Fibroblast of mammary gland (primary cell): ENCODE measurements around the gene TRAK1.

Experiments used
- DNase-seq: peaks from one replicate; pipeline ENCODE4 v3.0.0-alpha.2; 2010; ENCODE audit warnings: low read depth
- H3K4me3 ChIP-seq: 2 replicates; pipeline ENCODE4 v1.5.1; 2011; ENCODE audit warnings: low read depth, mild to moderate bottlenecking, low read length, moderate library complexity; ENCODE audit not compliant: control insufficient read depth
- TF ChIP-seq, protein P1 (sequence below): conservative IDR thresholded peaks from 2 replicates; pipeline ENCODE4 v1.5.1; 2011; ENCODE audit warnings: low read depth, low read length, inconsistent platforms; ENCODE audit not compliant: control insufficient read depth, insufficient read depth

The TRAK1 gene

DNA sequence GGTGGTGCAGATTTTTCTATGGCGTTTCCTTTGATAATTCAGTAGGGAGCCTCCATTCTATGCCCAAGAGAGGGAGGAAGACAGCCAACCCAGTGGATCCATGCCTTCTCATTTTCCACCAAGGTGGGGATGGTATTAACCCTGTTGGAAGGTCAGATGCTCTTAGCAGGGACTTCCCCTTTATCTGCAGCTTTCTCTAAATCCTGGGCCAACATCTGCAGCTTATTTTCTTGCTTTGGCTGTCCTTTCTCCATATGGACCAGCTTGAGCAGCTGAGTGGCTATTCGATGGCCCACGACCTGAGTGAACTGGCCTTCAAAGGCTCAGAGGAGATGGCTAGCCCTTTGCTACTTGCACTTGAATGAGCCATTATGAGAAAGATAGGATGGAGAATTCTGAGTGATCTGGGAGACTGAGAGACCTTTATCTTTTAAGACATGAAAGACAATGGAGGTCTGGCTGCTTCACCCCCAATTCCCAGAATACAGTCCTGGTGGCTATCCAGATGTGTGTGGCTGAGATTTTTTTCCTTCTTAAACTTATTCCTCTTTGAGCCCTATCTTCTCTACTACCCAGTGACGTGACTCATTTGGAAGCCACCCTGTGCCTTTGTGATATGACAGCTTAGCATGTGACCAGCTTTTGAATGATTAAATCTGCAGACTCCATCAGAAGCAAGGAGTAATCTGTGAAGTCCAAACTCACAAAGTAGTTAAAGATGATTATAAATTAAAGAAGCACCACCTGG is 39.6 kb upstream of the TRAK1 start:
- H3K4me3 ChIP-seq: no peak overlapping the region
- TF ChIP-seq, protein P1, sequence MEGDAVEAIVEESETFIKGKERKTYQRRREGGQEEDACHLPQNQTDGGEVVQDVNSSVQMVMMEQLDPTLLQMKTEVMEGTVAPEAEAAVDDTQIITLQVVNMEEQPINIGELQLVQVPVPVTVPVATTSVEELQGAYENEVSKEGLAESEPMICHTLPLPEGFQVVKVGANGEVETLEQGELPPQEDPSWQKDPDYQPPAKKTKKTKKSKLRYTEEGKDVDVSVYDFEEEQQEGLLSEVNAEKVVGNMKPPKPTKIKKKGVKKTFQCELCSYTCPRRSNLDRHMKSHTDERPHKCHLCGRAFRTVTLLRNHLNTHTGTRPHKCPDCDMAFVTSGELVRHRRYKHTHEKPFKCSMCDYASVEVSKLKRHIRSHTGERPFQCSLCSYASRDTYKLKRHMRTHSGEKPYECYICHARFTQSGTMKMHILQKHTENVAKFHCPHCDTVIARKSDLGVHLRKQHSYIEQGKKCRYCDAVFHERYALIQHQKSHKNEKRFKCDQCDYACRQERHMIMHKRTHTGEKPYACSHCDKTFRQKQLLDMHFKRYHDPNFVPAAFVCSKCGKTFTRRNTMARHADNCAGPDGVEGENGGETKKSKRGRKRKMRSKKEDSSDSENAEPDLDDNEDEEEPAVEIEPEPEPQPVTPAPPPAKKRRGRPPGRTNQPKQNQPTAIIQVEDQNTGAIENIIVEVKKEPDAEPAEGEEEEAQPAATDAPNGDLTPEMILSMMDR: no peak
- DNase-seq: peak; percentile 49

DNA sequence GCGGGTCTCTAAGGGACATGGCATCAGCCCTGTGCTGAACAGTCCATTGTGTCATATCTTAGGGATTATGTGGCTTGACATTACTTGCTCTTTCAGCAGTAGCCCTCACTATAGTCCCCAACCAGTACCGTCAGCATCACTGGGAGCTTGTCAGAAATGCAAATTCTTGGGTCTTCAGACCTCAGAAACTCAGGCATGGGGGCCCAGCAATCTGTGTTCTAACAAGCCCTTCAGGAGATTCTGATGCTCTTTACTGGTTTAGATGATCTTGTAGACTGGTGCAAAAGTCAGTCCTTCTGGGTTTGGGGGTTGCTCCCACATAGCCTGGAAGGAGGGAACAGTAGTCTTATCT is 39.0 kb upstream of the TRAK1 start:
- DNase-seq: no peak

DNA sequence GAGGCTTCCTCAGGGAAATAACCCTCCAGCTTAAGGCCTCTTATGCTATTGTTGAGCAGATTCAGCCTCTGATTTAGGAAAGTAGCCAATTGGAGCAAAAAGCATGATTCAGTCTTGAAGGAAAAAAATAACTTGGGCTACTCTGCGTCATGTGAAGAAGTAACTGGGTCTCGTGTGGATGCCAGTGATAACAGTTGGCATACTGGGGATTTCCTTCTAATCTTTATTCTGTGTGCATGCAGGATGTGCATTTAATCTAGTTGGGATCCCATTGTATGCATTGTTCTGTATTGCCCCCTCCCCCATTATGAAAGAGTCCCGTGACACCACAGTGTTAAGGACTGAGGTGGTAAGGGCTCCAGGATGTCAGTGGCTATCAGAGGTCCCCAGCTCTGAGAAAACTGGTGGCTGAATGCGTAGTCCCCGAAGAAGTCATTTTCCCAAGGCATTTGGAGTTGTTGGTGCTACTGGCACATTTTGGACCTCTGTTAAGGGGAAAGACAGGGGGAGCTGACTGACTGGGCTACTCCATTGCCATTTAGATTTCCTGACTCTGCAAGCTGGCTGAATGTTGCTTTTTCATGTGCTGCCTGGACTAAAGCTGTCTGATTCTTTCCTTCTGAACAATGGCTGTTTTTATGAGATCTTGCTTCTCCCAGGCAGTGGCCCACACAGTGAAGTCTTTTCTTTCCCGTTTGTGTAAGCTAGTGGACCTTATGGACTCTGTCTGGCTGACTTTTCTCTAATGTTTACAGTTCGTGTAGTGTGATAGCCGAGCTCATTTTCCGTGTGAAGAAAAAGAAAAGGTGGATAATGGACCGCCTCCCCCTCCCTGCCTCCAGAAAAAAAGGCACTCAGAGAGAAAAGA is 38.4 kb upstream of the TRAK1 start:
- TF ChIP-seq, protein P1: no peak
- no peak overlapping the region for H3K4me3 ChIP-seq
- peak; percentile 91 for DNase-seq

More for the DNA sequence above, 39.0 kb upstream of the TRAK1 start:
- TF ChIP-seq, protein P1: no peak
- H3K4me3 ChIP-seq: no peak overlapping the region

DNA sequence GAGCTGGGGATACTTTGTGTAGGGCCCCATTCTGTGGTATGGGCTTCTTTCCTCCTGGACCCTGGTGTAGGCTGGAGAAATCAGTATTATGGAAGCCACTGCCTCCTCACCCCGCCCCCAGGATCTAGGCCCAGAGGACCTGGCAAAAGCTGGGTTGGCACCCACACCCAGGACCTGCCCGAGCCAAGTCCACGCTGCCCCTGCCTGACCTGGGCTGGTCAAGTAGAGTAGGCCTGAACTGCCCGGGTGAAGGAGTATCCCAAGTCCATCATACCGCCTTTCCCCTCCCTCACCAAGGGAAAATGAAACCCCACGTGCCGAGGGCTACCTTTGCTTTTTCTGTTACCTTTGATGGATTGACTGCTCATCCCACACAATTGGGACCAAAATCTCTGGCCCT is 37.7 kb upstream of the TRAK1 start:
- no peak overlapping the region for H3K4me3 ChIP-seq
- TF ChIP-seq, protein P1: no peak
- DNase-seq: no peak

DNA sequence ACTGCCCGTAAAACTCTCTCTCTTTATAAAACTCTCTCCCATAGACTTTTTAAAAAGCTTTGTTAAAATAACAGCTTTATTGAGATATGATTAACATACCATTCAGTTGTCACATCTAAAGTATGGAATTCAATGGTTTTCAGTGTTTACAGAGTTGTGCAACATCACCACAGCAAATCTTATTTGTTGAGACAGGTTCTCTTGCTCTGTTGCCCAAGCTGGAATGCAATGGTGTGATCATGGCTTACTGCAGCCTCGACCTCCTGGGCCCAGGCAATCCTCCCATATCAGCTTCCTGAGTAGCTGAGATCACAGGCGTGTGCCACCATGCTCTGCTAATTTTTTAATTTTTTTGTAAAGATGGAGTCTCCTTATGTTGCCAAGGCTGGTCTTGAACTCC is 35.9 kb upstream of the TRAK1 start:
- TF ChIP-seq, protein P1: no peak
- H3K4me3 ChIP-seq: no peak overlapping the region
- DNase-seq: peak; percentile 67

DNA sequence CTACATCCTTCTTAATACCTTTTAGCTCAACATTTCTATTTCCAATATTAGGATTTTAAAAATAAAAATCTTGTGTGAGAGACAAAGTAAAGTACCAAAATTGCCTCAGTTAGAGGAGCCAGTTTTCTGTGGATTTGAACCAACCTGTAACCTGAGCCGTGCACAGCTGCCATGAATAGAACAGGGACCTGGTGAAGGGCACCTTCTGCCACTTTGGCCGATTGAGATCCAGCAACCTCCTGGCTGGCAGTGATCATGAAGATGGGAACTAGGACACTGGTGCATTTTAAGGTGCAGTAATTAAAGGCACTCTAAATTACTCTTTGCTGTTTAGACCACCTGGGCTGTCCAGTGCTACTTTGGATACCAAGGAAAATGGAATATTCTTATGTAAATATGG is 34.3 kb upstream of the TRAK1 start:
- TF ChIP-seq, protein P1: no peak
- H3K4me3 ChIP-seq: no peak overlapping the region
- no peak for DNase-seq
